Stomach (tissue), 9 donors: Measurements from ENCODE around the gene TRIM9. TPM values are rescaled to one million over a fixed set of nuclear protein-coding genes. Genes with fewer than 3 reads are reported as not detected.

Experiments used
- DNase-seq, 2 donors: peaks; one replicate each; pipeline versions ENCODE4 v3.0.0 to v3.0.0-alpha.2; 2013 to 2019
- H3K27ac ChIP-seq, 5 donors: fragments of 200-600 bp in 4 of 5; sonication (generic) in 4 of 5; one replicate each; pipeline ENCODE4 v1.5.1; 2013 to 2019; ENCODE audit warnings: mild to moderate bottlenecking in 1 of 5, moderate library complexity in 1 of 5
- H3K27me3 ChIP-seq, 3 donors: fragments of 200-600 bp; sonication (generic); one replicate each; pipeline ENCODE4 v1.5.1; 2017 to 2019; ENCODE audit warnings: mixed run types in 1 of 3
- H3K36me3 ChIP-seq, 4 donors: fragments of 200-600 bp; sonication (generic); 1 replicate in 3 of 4; 2 replicates in 1 of 4; pipeline ENCODE4 v1.5.1; 2016 to 2019
- H3K4me1 ChIP-seq, 4 donors: fragments of 200-600 bp; sonication (generic); one replicate each; pipeline ENCODE4 v1.5.1; 2016 to 2019
- H3K4me3 ChIP-seq, 4 donors: fragments of 200-600 bp; sonication (generic) in 3 of 4; one replicate each; pipeline ENCODE4 v1.5.1; 2016 to 2019; ENCODE audit warnings: mild to moderate bottlenecking in 1 of 4
- H3K9me3 ChIP-seq, 4 donors: fragments of 200-600 bp; sonication (generic); one replicate each; pipeline ENCODE4 v1.5.1; 2016 to 2019
- CTCF ChIP-seq, 7 experiments: fragments of 450-650 bp in 4 of 7; fragments of 200-600 bp in 3 of 7; sonication (generic) in 3 of 7; IDR thresholded peaks; one replicate each; pipeline ENCODE4 v1.5.1; 2016 to 2019; ENCODE audit warnings: antibody characterized with exemption in 7 of 7, control low read depth in 2 of 7, mild to moderate bottlenecking in 1 of 7
- EP300 ChIP-seq: sonication (generic); formaldehyde crosslinking; IDR thresholded peaks from one replicate; pipeline ENCODE4 v1.6.1; 2017; ENCODE audit warnings: antibody characterized with exemption
- POLR2A ChIP-seq, 4 donors: fragments of 450-650 bp; IDR thresholded peaks; one replicate each; pipeline ENCODE4 v1.6.1; 2016; ENCODE audit warnings: antibody characterized with exemption in 4 of 4, control low read depth in 2 of 4, mild to moderate bottlenecking in 1 of 4, moderate library complexity in 1 of 4
- POLR2AphosphoS5 ChIP-seq, 3 donors: sonication (generic); formaldehyde crosslinking; IDR thresholded peaks; one replicate each; pipeline ENCODE4 v1.6.1; 2016; ENCODE audit warnings: antibody characterized with exemption in 3 of 3
- WGBS, 5 donors: extraction: QIAGEN DNeasy Blood & Tissue Kit in 3 of 5; methylation state at CpG; one replicate each; pipeline versions ENCODE4 v1.1.5 to v1.1.7; 2013 to 2018; 5-methylcytosine and 5-hydroxymethylcytosine counted together
- intact Hi-C: fragments of 100-400 bp; cut with DNase I; formaldehyde crosslinking; loops from one replicate; pipeline ENCODE4 v1.15.1; 2023; ENCODE audit warnings: low total_unique reads
- polyA plus RNA-seq, 3 donors: library from polyadenylated mRNA; stranded (reverse); fragments of 200-250 nt; gene quantifications; one replicate each; pipeline ENCODE4 v1.2.3, GENCODE V29; 2013
- total RNA-seq, 5 donors: library from RNA; depleted of rRNA; stranded (reverse); fragments of >200 nt; gene quantifications; one replicate each; pipeline versions ENCODE4 v1.1.0 to v1.2.3, GENCODE V29; 2014 to 2016
- donor health status: healthy with polysubstance abuse.
- donor health status: Bipolar disorder and iron deficiency.
- donor health status: healthy.

The TRIM9 gene
- total and polyA plus RNA-seq, 8 donors: 0.45 to 15.1 (median 1.2) TPM

- Histone ChIP-seq H3K27ac (no peak overlapping the region), H3K4me3 (no peak overlapping the region), H3K36me3 (no peaks in the 10 kb centered on the region), H3K4me1 (peaks cover 5 to 18% (median 13%) of the 10 kb centered on the region in 4 donors), H3K9me3 (no peaks in the 10 kb centered on the region), H3K27me3 (no peaks in the 10 kb centered on the region)
- WGBS, 5 donors: 27 to 68% (median 48%) methylated on average over 3 of the region's 3 CpGs
- intact Hi-C loops: no loop called here
- TF ChIP-seq EP300 (no peak), POLR2A (IDR thresholded peaks at IDR 0.05) (no peak), POLR2AphosphoS5 (IDR thresholded peaks at IDR 0.05) (no peak), CTCF (IDR thresholded peaks at IDR 0.05) (no peak)
- DNase-seq: no peak
These were observed 127.8 kb downstream of the TRIM9 start for GRCh38 chr14:50967103-50967502.

- H3K9me3 ChIP-seq: no peaks in the 10 kb centered on the region
- TF ChIP-seq POLR2AphosphoS5 (IDR thresholded peaks at IDR 0.05) (peak in 2 of 3 donors; percentile 3 to 71), CTCF (IDR thresholded peaks at IDR 0.05) (no peak)
- H3K4me1 ChIP-seq: peaks cover 12 to 33% (median 20%) of the 10 kb centered on the region in 4 donors
- peak; percentile 54 to 97 for DNase-seq
- H3K4me3 ChIP-seq: no peak overlapping the region
- H3K36me3 ChIP-seq: no peaks in the 10 kb centered on the region
- WGBS, 5 donors: 17 to 21% (median 19%) methylated on average over 5 of the region's 5 CpGs
- no peaks in the 10 kb centered on the region for H3K27me3 ChIP-seq
- intact Hi-C loops: no loop called here
- peak overlapping the region in 4 of 5 donors; percentile 9 to 51 (median 34) for H3K27ac ChIP-seq
These were observed 130.1 kb downstream of the TRIM9 start for GRCh38 chr14:50964683-50965390.

- no peak overlapping the region for H3K4me3 ChIP-seq
- DNase-seq: no peak
- no peaks in the 10 kb centered on the region for H3K36me3 ChIP-seq
- intact Hi-C loops: no loop called here
- H3K9me3 ChIP-seq: no peaks in the 10 kb centered on the region
- TF ChIP-seq EP300: no peak
- no peak for TF ChIP-seq POLR2A (IDR thresholded peaks at IDR 0.05)
- TF ChIP-seq POLR2AphosphoS5 (IDR thresholded peaks at IDR 0.05): no peak
- TF ChIP-seq CTCF (IDR thresholded peaks at IDR 0.05): no peak
- H3K4me1 ChIP-seq: peaks cover 12 to 33% (median 20%) of the 10 kb centered on the region in 4 donors
- WGBS, 5 donors: 86 to 98% (median 93%) methylated on average over 5 of the region's 5 CpGs
- no peaks in the 10 kb centered on the region for H3K27me3 ChIP-seq
- peak overlapping the region in 3 of 5 donors; percentile 9 to 51 (median 51) for H3K27ac ChIP-seq
These were observed 131.0 kb downstream of the TRIM9 start for GRCh38 chr14:50963919-50964318.

GRCh38 chr14:50961605-50962221 is 133.2 kb downstream of the TRIM9 start:
- Histone ChIP-seq H3K9me3 (no peaks in the 10 kb centered on the region), H3K36me3 (no peaks in the 10 kb centered on the region), H3K27ac (peak overlapping the region in 3 of 5 donors; percentile 4 to 66 (median 56)), H3K4me1 (peaks cover 12 to 33% (median 20%) of the 10 kb centered on the region in 4 donors), H3K27me3 (no peaks in the 10 kb centered on the region), H3K4me3 (no peak overlapping the region)
- peak in 1 of 2 donors; percentile 90 for DNase-seq
- WGBS, 5 donors: 23 to 53% (median 36%) methylated on average over 2 of the region's 2 CpGs
- TF ChIP-seq POLR2A (IDR thresholded peaks at IDR 0.05) (no peak), CTCF (IDR thresholded peaks at IDR 0.05) (no peak), POLR2AphosphoS5 (IDR thresholded peaks at IDR 0.05) (peak in 2 of 3 donors; percentile 5 to 25), EP300 (no peak)
- intact Hi-C loops: no loop called here
